ENCODE data around the gene SMARCAD1.

The SMARCAD1 gene

DNA sequence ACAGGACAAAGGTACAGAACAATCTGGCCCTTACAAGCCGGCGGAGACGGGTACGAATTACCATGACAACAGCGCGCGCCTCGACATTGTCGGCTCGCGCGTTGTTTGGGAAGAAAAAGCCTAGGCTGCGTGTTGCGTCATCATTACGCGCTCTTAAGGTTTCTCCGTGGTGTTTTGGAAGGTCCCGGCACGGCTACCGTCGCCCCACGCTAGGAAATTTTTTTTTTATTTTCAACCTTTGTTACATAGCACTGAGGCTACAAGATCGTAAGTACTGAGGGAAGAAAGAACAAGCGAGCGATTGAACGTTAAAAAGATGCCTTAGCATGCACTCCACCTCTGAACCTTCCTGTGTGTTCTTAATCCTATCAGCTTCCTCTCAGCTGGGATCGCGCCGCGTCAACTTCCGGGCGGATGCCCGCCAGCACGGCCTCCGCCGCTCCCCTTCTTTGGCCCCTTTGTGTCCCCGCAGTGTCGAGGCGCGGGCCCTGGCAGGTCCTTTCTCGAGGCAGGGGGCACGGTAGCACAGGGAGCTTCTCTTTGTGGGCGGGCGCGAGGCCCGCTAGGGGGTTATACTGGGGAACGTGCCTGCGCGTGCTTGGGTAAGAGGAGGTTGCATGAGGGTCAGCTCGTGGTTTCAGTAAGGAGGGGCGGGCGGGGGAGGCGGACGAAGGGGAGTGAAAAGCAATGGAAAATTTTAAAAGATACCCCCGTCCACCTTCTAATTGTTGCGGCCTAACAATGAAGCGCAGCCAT lies at the start of gene SMARCAD1 (continued):
- TF ChIP-seq, protein P1, sequence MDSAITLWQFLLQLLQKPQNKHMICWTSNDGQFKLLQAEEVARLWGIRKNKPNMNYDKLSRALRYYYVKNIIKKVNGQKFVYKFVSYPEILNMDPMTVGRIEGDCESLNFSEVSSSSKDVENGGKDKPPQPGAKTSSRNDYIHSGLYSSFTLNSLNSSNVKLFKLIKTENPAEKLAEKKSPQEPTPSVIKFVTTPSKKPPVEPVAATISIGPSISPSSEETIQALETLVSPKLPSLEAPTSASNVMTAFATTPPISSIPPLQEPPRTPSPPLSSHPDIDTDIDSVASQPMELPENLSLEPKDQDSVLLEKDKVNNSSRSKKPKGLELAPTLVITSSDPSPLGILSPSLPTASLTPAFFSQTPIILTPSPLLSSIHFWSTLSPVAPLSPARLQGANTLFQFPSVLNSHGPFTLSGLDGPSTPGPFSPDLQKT (IDR thresholded peaks at IDR 0.05; ENCODE audit: borderline replicate concordance, low read depth, low read length), result no peak
- TF ChIP-seq ZNF555 (tag by site-specific recombination; conservative IDR thresholded peaks at IDR 0.05) (no peak), ZNF658 (tag by site-specific recombination; IDR thresholded peaks at IDR 0.05) (no peak), ZNF544 (tag by site-specific recombination; IDR thresholded peaks at IDR 0.05) (no peak), ZNF404 (tag by site-specific recombination; IDR thresholded peaks at IDR 0.05) (no peak), ZNF629 (tag by site-specific recombination; IDR thresholded peaks at IDR 0.05) (peak; percentile 95), ZNF521 (tag by site-specific recombination; IDR thresholded peaks at IDR 0.05) (no peak), ZNF785 (tag by site-specific recombination; IDR thresholded peaks at IDR 0.05) (no peak), ZNF621 (tag by site-specific recombination; IDR thresholded peaks at IDR 0.05) (no peak), ZNF157 (tag by site-specific recombination; IDR thresholded peaks at IDR 0.05) (no peak), ZNF335 (tag by site-specific recombination; conservative IDR thresholded peaks at IDR 0.05) (peak; percentile 94), GLI4 (tag by site-specific recombination; IDR thresholded peaks at IDR 0.05) (no peak), ZFHX2 (tag by site-specific recombination; conservative IDR thresholded peaks at IDR 0.05) (peak; percentile 62), REPIN1 (tag by site-specific recombination; IDR thresholded peaks at IDR 0.05; ENCODE audit: low read depth) (no peak), ZNF473 (tag by site-specific recombination; IDR thresholded peaks at IDR 0.05) (no peak), ZNF776 (tag by site-specific recombination; IDR thresholded peaks at IDR 0.05; ENCODE audit: borderline replicate concordance) (no peak), SCRT2 (tag by site-specific recombination; IDR thresholded peaks at IDR 0.05) (no peak), HOXA7 (CRISPR knock-in tag; IDR thresholded peaks at IDR 0.05; ENCODE audit: borderline replicate concordance) (no peak), ZNF112 (tag by site-specific recombination; IDR thresholded peaks at IDR 0.05) (no peak), ZNF777 (tag by site-specific recombination; IDR thresholded peaks at IDR 0.05; ENCODE audit: borderline replicate concordance) (no peak), ZNF324 (tag by site-specific recombination; IDR thresholded peaks at IDR 0.05) (0 out of 2 replicates have a peak, but pooled peaks have one; percentile 37)
- TF ChIP-seq, protein P2, sequence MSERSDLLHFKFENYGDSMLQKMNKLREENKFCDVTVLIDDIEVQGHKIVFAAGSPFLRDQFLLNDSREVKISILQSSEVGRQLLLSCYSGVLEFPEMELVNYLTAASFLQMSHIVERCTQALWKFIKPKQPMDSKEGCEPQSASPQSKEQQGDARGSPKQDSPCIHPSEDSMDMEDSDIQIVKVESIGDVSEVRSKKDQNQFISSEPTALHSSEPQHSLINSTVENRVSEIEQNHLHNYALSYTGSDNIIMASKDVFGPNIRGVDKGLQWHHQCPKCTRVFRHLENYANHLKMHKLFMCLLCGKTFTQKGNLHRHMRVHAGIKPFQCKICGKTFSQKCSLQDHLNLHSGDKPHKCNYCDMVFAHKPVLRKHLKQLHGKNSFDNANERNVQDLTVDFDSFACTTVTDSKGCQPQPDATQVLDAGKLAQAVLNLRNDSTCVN (tag by site-specific recombination; optimal IDR thresholded peaks at IDR 0.05), result peak; percentile 96
- TF ChIP-seq, protein P3, sequence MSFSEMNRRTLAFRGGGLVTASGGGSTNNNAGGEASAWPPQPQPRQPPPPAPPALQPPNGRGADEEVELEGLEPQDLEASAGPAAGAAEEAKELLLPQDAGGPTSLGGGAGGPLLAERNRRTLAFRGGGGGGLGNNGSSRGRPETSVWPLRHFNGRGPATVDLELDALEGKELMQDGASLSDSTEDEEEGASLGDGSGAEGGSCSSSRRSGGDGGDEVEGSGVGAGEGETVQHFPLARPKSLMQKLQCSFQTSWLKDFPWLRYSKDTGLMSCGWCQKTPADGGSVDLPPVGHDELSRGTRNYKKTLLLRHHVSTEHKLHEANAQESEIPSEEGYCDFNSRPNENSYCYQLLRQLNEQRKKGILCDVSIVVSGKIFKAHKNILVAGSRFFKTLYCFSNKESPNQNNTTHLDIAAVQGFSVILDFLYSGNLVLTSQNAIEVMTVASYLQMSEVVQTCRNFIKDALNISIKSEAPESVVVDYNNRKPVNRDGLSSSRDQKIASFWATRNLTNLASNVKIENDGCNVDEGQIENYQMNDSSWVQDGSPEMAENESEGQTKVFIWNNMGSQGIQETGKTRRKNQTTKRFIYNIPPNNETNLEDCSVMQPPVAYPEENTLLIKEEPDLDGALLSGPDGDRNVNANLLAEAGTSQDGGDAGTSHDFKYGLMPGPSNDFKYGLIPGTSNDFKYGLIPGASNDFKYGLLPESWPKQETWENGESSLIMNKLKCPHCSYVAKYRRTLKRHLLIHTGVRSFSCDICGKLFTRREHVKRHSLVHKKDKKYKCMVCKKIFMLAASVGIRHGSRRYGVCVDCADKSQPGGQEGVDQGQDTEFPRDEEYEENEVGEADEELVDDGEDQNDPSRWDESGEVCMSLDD (tag by site-specific recombination; IDR thresholded peaks at IDR 0.05), result peak; percentile 68
- TF ChIP-seq, protein P4, sequence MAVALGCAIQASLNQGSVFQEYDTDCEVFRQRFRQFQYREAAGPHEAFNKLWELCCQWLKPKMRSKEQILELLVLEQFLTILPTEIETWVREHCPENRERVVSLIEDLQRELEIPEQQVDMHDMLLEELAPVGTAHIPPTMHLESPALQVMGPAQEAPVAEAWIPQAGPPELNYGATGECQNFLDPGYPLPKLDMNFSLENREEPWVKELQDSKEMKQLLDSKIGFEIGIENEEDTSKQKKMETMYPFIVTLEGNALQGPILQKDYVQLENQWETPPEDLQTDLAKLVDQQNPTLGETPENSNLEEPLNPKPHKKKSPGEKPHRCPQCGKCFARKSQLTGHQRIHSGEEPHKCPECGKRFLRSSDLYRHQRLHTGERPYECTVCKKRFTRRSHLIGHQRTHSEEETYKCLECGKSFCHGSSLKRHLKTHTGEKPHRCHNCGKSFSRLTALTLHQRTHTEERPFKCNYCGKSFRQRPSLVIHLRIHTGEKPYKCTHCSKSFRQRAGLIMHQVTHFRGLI (tag by site-specific recombination; IDR thresholded peaks at IDR 0.05), result no peak
- TF ChIP-seq, protein P5, sequence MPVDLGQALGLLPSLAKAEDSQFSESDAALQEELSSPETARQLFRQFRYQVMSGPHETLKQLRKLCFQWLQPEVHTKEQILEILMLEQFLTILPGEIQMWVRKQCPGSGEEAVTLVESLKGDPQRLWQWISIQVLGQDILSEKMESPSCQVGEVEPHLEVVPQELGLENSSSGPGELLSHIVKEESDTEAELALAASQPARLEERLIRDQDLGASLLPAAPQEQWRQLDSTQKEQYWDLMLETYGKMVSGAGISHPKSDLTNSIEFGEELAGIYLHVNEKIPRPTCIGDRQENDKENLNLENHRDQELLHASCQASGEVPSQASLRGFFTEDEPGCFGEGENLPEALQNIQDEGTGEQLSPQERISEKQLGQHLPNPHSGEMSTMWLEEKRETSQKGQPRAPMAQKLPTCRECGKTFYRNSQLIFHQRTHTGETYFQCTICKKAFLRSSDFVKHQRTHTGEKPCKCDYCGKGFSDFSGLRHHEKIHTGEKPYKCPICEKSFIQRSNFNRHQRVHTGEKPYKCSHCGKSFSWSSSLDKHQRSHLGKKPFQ (tag by site-specific recombination; IDR thresholded peaks at IDR 0.05), result no peak
- TF ChIP-seq, protein P6, sequence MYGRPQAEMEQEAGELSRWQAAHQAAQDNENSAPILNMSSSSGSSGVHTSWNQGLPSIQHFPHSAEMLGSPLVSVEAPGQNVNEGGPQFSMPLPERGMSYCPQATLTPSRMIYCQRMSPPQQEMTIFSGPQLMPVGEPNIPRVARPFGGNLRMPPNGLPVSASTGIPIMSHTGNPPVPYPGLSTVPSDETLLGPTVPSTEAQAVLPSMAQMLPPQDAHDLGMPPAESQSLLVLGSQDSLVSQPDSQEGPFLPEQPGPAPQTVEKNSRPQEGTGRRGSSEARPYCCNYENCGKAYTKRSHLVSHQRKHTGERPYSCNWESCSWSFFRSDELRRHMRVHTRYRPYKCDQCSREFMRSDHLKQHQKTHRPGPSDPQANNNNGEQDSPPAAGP (tag by site-specific recombination; IDR thresholded peaks at IDR 0.05), result no peak
- TF ChIP-seq, protein P7, sequence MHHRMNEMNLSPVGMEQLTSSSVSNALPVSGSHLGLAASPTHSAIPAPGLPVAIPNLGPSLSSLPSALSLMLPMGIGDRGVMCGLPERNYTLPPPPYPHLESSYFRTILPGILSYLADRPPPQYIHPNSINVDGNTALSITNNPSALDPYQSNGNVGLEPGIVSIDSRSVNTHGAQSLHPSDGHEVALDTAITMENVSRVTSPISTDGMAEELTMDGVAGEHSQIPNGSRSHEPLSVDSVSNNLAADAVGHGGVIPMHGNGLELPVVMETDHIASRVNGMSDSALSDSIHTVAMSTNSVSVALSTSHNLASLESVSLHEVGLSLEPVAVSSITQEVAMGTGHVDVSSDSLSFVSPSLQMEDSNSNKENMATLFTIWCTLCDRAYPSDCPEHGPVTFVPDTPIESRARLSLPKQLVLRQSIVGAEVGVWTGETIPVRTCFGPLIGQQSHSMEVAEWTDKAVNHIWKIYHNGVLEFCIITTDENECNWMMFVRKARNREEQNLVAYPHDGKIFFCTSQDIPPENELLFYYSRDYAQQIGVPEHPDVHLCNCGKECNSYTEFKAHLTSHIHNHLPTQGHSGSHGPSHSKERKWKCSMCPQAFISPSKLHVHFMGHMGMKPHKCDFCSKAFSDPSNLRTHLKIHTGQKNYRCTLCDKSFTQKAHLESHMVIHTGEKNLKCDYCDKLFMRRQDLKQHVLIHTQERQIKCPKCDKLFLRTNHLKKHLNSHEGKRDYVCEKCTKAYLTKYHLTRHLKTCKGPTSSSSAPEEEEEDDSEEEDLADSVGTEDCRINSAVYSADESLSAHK (tag by site-specific recombination; IDR thresholded peaks at IDR 0.05), result 0 out of 2 replicates have a peak, but pooled peaks have one; percentile 13
- TF ChIP-seq, protein P8, sequence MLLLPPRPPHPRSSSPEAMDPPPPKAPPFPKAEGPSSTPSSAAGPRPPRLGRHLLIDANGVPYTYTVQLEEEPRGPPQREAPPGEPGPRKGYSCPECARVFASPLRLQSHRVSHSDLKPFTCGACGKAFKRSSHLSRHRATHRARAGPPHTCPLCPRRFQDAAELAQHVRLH (tag by site-specific recombination; IDR thresholded peaks at IDR 0.05), result no peak; the same call in none of the 2 replicates
